ENCODE results near the gene PARVG. TPM values are rescaled to one million over a fixed set of nuclear protein-coding genes. Genes with fewer than 3 reads are reported as not detected.

PARVG gene
- total RNA-seq, 2 experiments from 2014 or later = 58.5 to 59.5 TPM

GRCh38 chr22:44204739-44205515 lies 24.2 kb downstream of the PARVG start:
- intact Hi-C loops (cut with micrococcal nuclease) = no loop called here

GRCh38 chr22:44205516-44206329 lies 25.0 kb downstream of the PARVG start:
- CTCF ChIA-PET = no interaction called here
- POLR2A ChIA-PET = no interaction called here
- H3K4me3 Mint-ChIP-seq = no peak overlapping the region
- H3K4me1 Mint-ChIP-seq (ENCODE audit: low read depth) = no peaks in the 10 kb centered on the region
- no peaks in the 10 kb centered on the region for H3K27me3 Mint-ChIP-seq
- intact Hi-C loops (cut with micrococcal nuclease) = no loop called here
- peaks cover 13% of the 10 kb centered on the region for H3K9me3 Mint-ChIP-seq
- no peak for DNase-seq
- H3K36me3 Mint-ChIP-seq = peaks cover 19% of the 10 kb centered on the region
- H3K27ac Mint-ChIP-seq = no peak overlapping the region

More at GRCh38 chr22:44204739-44205515, 24.2 kb downstream of the PARVG start:
- no peak for DNase-seq
- H3K27ac Mint-ChIP-seq = no peak overlapping the region
- no peaks in the 10 kb centered on the region for H3K4me1 Mint-ChIP-seq (ENCODE audit: low read depth)
- no peaks in the 10 kb centered on the region for H3K27me3 Mint-ChIP-seq
- peaks cover 17% of the 10 kb centered on the region for H3K36me3 Mint-ChIP-seq
- peaks cover 10% of the 10 kb centered on the region for H3K9me3 Mint-ChIP-seq
- ChIA-PET POLR2A (no interaction called here), CTCF (no interaction called here)
- no peak overlapping the region for H3K4me3 Mint-ChIP-seq

DNA sequence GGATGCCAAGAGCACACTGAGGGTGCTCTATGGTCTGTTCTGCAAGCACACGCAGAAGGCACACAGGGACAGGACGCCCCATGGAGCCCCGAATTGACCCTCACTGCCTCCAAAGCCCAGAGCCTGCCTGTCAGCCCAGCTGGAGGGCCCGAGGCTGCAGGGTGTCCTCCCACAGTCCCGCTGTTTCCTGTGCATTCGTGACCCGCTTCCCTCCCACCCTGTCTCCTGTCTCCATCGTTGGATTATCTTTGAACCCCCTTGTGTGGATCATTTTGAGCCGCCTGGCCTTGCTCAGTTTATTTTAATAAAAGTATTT lies 25.6 kb downstream of the PARVG start:
- Mint-ChIP-seq H3K27me3 (no peaks in the 10 kb centered on the region), H3K27ac (no peak overlapping the region), H3K4me3 (no peak overlapping the region), H3K36me3 (peaks cover 16% of the 10 kb centered on the region), H3K9me3 (peaks cover 13% of the 10 kb centered on the region), H3K4me1 (ENCODE audit: low read depth) (no peaks in the 10 kb centered on the region)
- POLR2A ChIA-PET = no interaction called here
- intact Hi-C loops (cut with micrococcal nuclease) = no loop called here
- CTCF ChIA-PET = no interaction called here
- DNase-seq = no peak

- CTCF ChIA-PET = no interaction called here
- POLR2A ChIA-PET = no interaction called here
- H3K9me3 Mint-ChIP-seq = peaks cover 13% of the 10 kb centered on the region
- no peak overlapping the region for H3K4me3 Mint-ChIP-seq
- H3K27me3 Mint-ChIP-seq = no peaks in the 10 kb centered on the region
- DNase-seq = no peak
- intact Hi-C loops (cut with micrococcal nuclease) = no loop called here
- H3K4me1 Mint-ChIP-seq (ENCODE audit: low read depth) = no peaks in the 10 kb centered on the region
- peaks cover 16% of the 10 kb centered on the region for H3K36me3 Mint-ChIP-seq
- H3K27ac Mint-ChIP-seq = no peak overlapping the region
Measured at GRCh38 chr22:44206696-44207095, 26.0 kb downstream of the PARVG start.

- POLR2A ChIA-PET = interaction anchor here (0.5 kb wide), 1 partner anchor 10 kb away, joined by 3 read pairs; no protein-coding TSS in a partner anchor
Measured at GRCh38 chr22:44207173-44207980, 26.7 kb downstream of the PARVG start.

GRCh38 chr22:44207981-44208317 lies 27.2 kb downstream of the PARVG start:
- Mint-ChIP-seq H3K27me3 (no peaks in the 10 kb centered on the region), H3K36me3 (peaks cover 8% of the 10 kb centered on the region), H3K4me3 (no peak overlapping the region), H3K9me3 (peaks cover 13% of the 10 kb centered on the region), H3K27ac (no peak overlapping the region), H3K4me1 (ENCODE audit: low read depth) (no peaks in the 10 kb centered on the region)
- POLR2A ChIA-PET = interaction anchor here (0.5 kb wide), 1 partner anchor 9 kb away, joined by 3 read pairs; no protein-coding TSS in a partner anchor
- intact Hi-C loops (cut with micrococcal nuclease) = no loop called here
- DNase-seq = no peak
- CTCF ChIA-PET = no interaction called here

More at GRCh38 chr22:44207173-44207980, 26.7 kb downstream of the PARVG start:
- H3K4me3 Mint-ChIP-seq = no peak overlapping the region
- intact Hi-C loops (cut with micrococcal nuclease) = no loop called here
- H3K27ac Mint-ChIP-seq = no peak overlapping the region
- H3K9me3 Mint-ChIP-seq = peaks cover 13% of the 10 kb centered on the region
- no peaks in the 10 kb centered on the region for H3K27me3 Mint-ChIP-seq
- CTCF ChIA-PET = no interaction called here
- H3K36me3 Mint-ChIP-seq = peaks cover 12% of the 10 kb centered on the region
- DNase-seq = no peak
- no peaks in the 10 kb centered on the region for H3K4me1 Mint-ChIP-seq (ENCODE audit: low read depth)

DNA sequence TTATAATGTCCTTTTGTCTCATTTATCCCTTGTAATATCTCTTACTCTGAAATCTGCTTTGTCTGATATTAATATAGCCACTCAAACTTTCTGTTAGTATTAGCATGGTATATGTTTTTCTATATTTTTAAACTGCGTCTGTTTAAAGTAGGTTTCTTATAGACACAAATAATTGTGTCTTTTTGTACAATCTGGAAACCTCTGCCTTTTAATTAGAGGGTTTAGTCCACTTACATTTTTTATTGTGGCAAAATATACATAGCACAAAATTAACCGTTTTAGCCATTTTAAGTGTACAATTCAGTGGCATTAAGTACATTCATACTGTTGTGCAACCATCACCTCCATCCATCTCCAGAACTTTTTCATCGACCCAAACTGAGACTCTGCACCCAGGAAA lies 28.6 kb downstream of the PARVG start:
- Mint-ChIP-seq H3K4me3 (no peak overlapping the region), H3K4me1 (ENCODE audit: low read depth) (no peaks in the 10 kb centered on the region), H3K27me3 (no peaks in the 10 kb centered on the region), H3K27ac (no peak overlapping the region), H3K36me3 (peaks cover 6% of the 10 kb centered on the region), H3K9me3 (peaks cover 13% of the 10 kb centered on the region)
- ChIA-PET CTCF (no interaction called here), POLR2A (no interaction called here)
- intact Hi-C loops (cut with micrococcal nuclease) = no loop called here
- no peak for DNase-seq

DNA sequence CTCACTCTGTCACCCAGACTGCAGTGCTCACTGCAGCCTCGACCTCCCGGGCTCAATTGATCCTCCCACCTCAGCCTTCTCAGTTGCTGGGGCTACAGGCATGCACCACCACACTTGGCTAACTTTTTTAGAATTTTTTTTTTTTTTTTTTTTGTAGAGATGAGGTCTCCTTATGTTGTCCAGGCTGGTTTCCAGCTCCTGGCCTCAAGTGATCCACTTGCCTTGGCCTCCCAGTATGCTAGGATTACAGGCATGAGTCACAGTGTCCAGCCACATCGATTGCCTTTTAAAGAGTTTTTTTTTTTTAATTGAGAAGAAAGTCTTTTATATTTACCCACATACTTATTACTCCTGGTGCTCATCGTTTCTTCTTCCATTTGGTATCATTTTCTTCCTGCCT lies 30.0 kb downstream of the PARVG start:
- ChIA-PET POLR2A (interaction anchor here (0.6 kb wide), 1 partner anchor 175 kb away, joined by 4 read pairs; no protein-coding TSS in a partner anchor), CTCF (interaction anchor here (0.6 kb wide), 1 partner anchor 39 kb away, joined by 6 read pairs; no protein-coding TSS in a partner anchor)

DNA sequence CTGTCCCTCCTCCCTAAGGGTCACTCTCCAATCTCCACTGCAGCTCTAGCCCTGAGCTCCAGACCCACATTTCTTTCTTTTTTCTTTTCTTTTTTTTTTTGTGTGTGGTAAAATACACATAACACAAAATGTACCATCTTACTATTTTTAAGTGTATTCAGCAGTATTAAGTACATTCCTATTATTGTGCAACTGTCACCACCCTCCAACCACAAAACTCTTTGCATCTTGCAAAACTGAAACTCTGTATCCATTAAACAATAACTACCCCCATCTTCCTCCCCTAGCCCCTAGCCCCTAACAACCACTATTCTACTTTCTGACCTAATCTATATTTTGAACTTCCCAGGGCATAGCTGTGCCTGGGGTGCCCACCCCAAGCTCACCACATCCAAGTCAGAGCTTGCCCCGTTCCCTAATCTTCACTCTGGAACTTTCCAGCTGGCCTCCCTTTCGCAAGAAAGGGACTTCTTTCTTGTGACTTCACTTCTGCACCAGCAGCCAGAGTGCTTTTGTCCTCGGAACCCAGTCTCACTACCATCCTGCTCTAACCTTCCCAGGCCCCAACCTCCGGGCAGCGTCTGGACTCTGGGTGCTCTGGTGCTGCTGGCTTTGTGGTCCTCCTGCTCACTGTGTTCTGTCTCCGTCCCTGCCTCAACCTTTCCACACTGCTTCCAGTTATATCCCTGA lies 30.7 kb downstream of the PARVG start:
- ChIA-PET CTCF (interaction anchor here (0.6 kb wide), 1 partner anchor 39 kb away, joined by 6 read pairs; no protein-coding TSS in a partner anchor), POLR2A (interaction anchor here (0.6 kb wide), 1 partner anchor 174 kb away, joined by 4 read pairs; no protein-coding TSS in a partner anchor)
- H3K36me3 Mint-ChIP-seq = peaks cover 6% of the 10 kb centered on the region
- no peaks in the 10 kb centered on the region for H3K27me3 Mint-ChIP-seq
- H3K4me3 Mint-ChIP-seq = no peak overlapping the region
- H3K9me3 Mint-ChIP-seq = peaks cover 16% of the 10 kb centered on the region
- H3K27ac Mint-ChIP-seq = no peak overlapping the region
- H3K4me1 Mint-ChIP-seq (ENCODE audit: low read depth) = no peaks in the 10 kb centered on the region
- intact Hi-C loops (cut with micrococcal nuclease) = no loop called here
- DNase-seq = no peak

More for the DNA sequence above, 30.0 kb downstream of the PARVG start:
- Mint-ChIP-seq H3K27me3 (no peaks in the 10 kb centered on the region), H3K36me3 (peaks cover 6% of the 10 kb centered on the region), H3K27ac (no peak overlapping the region), H3K9me3 (peaks cover 13% of the 10 kb centered on the region), H3K4me1 (ENCODE audit: low read depth) (no peaks in the 10 kb centered on the region), H3K4me3 (no peak overlapping the region)
- DNase-seq = no peak
- intact Hi-C loops (cut with micrococcal nuclease) = no loop called here

- intact Hi-C loops (cut with micrococcal nuclease) = no loop called here
- CTCF ChIA-PET = no interaction called here
- Mint-ChIP-seq H3K4me1 (ENCODE audit: low read depth) (no peaks in the 10 kb centered on the region), H3K9me3 (peaks cover 16% of the 10 kb centered on the region), H3K36me3 (peaks cover 6% of the 10 kb centered on the region), H3K4me3 (no peak overlapping the region), H3K27ac (no peak overlapping the region), H3K27me3 (no peaks in the 10 kb centered on the region)
- POLR2A ChIA-PET = no interaction called here
- DNase-seq = no peak
Measured at GRCh38 chr22:44211946-44212930, 31.5 kb downstream of the PARVG start.

GRCh38 chr22:44212936-44213335 lies 32.2 kb downstream of the PARVG start:
- no peaks in the 10 kb centered on the region for H3K27me3 Mint-ChIP-seq
- peaks cover 6% of the 10 kb centered on the region for H3K36me3 Mint-ChIP-seq
- H3K9me3 Mint-ChIP-seq = peaks cover 16% of the 10 kb centered on the region
- intact Hi-C loops (cut with micrococcal nuclease) = no loop called here
- no peak overlapping the region for H3K27ac Mint-ChIP-seq
- ChIA-PET CTCF (no interaction called here), POLR2A (no interaction called here)
- H3K4me1 Mint-ChIP-seq (ENCODE audit: low read depth) = no peaks in the 10 kb centered on the region
- H3K4me3 Mint-ChIP-seq = no peak overlapping the region
- DNase-seq = no peak
